Measurements from ENCODE around the gene SERF1A.
"Not testable (repeated sequence)": the region's sequence is repeated elsewhere in the genome, so short reads cannot be mapped to it uniquely, and the experiment has no call there.

DNA sequence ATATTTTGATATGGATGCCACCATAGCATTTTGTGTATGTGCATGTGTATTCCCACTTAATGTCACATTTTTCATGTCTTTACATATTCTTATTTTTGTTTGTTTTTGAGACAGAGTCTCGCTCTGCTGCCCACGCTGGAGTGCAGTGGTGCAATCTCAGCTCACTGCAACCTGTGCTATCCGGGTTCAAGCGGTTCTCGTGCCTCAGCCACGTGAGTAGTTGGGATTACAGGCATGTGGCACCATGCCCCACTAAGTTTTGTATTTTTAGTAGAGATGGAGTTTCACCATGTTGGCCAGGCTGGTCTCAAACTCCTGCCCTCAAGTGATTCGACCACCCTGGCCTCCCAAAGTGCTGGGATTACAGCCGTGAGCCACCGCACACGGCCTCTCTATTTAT lies 52.6 kb downstream of the SERF1A start:
- TF ChIP-seq, protein P1, sequence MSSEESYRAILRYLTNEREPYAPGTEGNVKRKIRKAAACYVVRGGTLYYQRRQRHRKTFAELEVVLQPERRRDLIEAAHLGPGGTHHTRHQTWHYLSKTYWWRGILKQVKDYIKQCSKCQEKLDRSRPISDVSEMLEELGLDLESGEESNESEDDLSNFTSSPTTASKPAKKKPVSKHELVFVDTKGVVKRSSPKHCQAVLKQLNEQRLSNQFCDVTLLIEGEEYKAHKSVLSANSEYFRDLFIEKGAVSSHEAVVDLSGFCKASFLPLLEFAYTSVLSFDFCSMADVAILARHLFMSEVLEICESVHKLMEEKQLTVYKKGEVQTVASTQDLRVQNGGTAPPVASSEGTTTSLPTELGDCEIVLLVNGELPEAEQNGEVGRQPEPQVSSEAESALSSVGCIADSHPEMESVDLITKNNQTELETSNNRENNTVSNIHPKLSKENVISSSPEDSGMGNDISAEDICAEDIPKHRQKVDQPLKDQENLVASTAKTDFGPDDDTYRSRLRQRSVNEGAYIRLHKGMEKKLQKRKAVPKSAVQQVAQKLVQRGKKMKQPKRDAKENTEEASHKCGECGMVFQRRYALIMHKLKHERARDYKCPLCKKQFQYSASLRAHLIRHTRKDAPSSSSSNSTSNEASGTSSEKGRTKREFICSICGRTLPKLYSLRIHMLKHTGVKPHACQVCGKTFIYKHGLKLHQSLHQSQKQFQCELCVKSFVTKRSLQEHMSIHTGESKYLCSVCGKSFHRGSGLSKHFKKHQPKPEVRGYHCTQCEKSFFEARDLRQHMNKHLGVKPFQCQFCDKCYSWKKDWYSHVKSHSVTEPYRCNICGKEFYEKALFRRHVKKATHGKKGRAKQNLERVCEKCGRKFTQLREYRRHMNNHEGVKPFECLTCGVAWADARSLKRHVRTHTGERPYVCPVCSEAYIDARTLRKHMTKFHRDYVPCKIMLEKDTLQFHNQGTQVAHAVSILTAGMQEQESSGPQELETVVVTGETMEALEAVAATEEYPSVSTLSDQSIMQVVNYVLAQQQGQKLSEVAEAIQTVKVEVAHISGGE (CRISPR knock-in tag; IDR thresholded peaks at IDR 0.05): not testable (repeated sequence)
- not testable (repeated sequence) for TF ChIP-seq RCOR1 (IDR thresholded peaks at IDR 0.05; ENCODE audit: borderline replicate concordance in 1 of 2, low read depth in 2 of 2, low read length in 2 of 2); ZNF24 (IDR thresholded peaks at IDR 0.05); BACH1 (tag; IDR thresholded peaks at IDR 0.05); HCFC1 (IDR thresholded peaks at IDR 0.05; ENCODE audit: low read depth, low read length); HDAC6 (IDR thresholded peaks at IDR 0.05; ENCODE audit: low read depth, low read length); POLR2A (conservative IDR thresholded peaks at IDR 0.05); EZH2 (IDR thresholded peaks at IDR 0.05; ENCODE audit: borderline replicate concordance, low read depth, low read length)
- TF ChIP-seq, protein P2, sequence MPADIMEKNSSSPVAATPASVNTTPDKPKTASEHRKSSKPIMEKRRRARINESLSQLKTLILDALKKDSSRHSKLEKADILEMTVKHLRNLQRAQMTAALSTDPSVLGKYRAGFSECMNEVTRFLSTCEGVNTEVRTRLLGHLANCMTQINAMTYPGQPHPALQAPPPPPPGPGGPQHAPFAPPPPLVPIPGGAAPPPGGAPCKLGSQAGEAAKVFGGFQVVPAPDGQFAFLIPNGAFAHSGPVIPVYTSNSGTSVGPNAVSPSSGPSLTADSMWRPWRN (IDR thresholded peaks at IDR 0.05; ENCODE audit: low read depth): not testable (repeated sequence)
- TF ChIP-seq, protein P3, sequence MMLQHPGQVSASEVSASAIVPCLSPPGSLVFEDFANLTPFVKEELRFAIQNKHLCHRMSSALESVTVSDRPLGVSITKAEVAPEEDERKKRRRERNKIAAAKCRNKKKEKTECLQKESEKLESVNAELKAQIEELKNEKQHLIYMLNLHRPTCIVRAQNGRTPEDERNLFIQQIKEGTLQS (IDR thresholded peaks at IDR 0.05): not testable (repeated sequence)
- TF ChIP-seq, protein P3 (CRISPR knock-in tag; conservative IDR thresholded peaks at IDR 0.05): not testable (repeated sequence)
